Neuronal stem cell (in vitro differentiated cells): ENCODE results near the gene LAMC3.

Source experiments
- DNase-seq: peaks from one replicate; pipeline ENCODE4 v3.0.0-alpha.2; 2013; ENCODE audit warnings: low spot score
- H2AFZ ChIP-seq: one replicate; pipeline ENCODE4 v1.6.1; 2013; ENCODE audit warnings: mild to moderate bottlenecking, low read length, inconsistent platforms
- H2AK5ac ChIP-seq: 2 replicates; pipeline ENCODE4 v1.6.1; 2013; ENCODE audit warnings: low read depth, mild to moderate bottlenecking, inconsistent platforms, low read length, moderate library complexity, mixed read lengths
- H2BK120ac ChIP-seq: 2 replicates; pipeline ENCODE4 v1.6.1; 2013; ENCODE audit warnings: low read depth, mild to moderate bottlenecking, inconsistent platforms, low read length, moderate library complexity, mixed read lengths
- H2BK12ac ChIP-seq: one replicate; pipeline ENCODE4 v1.6.1; 2013; ENCODE audit warnings: low read length, inconsistent platforms
- H2BK15ac ChIP-seq: 2 replicates; pipeline ENCODE4 v1.6.1; 2013; ENCODE audit warnings: mild to moderate bottlenecking, low read length, inconsistent platforms, mixed read lengths
- H2BK5ac ChIP-seq: one replicate; pipeline ENCODE4 v1.6.1; 2013; ENCODE audit warnings: inconsistent platforms, mild to moderate bottlenecking, low read length, moderate library complexity
- H3K14ac ChIP-seq: one replicate; pipeline ENCODE4 v1.6.1; 2013; ENCODE audit warnings: low read length, inconsistent platforms
- H3K18ac ChIP-seq: 2 replicates; pipeline ENCODE4 v1.6.1; 2013; ENCODE audit warnings: low read length, inconsistent platforms
- H3K23ac ChIP-seq: 2 replicates; pipeline ENCODE4 v1.6.1; 2013; ENCODE audit warnings: low read depth, mild to moderate bottlenecking, mixed read lengths, low read length, inconsistent platforms; ENCODE audit not compliant: poor library complexity
- H3K27ac ChIP-seq: replicated peaks from 3 replicates; pipeline ENCODE4 v1.5.1; 2013; ENCODE audit warnings: low read length, inconsistent platforms
- H3K27me3 ChIP-seq, 3 experiments: 2 replicates each; pipeline ENCODE4 v1.6.1; 2013; ENCODE audit warnings: low read length in 3 of 3, mild to moderate bottlenecking in 2 of 3, inconsistent platforms in 1 of 3, low read depth in 1 of 3, mixed read lengths in 1 of 3, moderate library complexity in 1 of 3; ENCODE audit not compliant: control insufficient read depth in 3 of 3, insufficient read depth in 3 of 3
- H3K36me3 ChIP-seq, 2 donors: replicated peaks in 1 of 2; 2 replicates each; pipeline ENCODE4 v1.6.1; 2013; ENCODE audit warnings: low read length in 2 of 2; ENCODE audit not compliant: control insufficient read depth in 2 of 2, insufficient read depth in 2 of 2
- H3K4ac ChIP-seq: 2 replicates; pipeline ENCODE4 v1.6.1; 2013; ENCODE audit warnings: inconsistent platforms, mild to moderate bottlenecking, low read length, moderate library complexity
- H3K4me1 ChIP-seq, 2 donors: 1 replicate in 1 of 2; 2 replicates in 1 of 2; pipeline ENCODE4 v1.6.1; 2013; ENCODE audit warnings: low read length in 2 of 2, low read depth in 1 of 2; ENCODE audit not compliant: control insufficient read depth in 2 of 2, insufficient read depth in 1 of 2
- H3K4me2 ChIP-seq: one replicate; pipeline ENCODE4 v1.6.1; 2013; ENCODE audit warnings: mild to moderate bottlenecking, low read length, inconsistent platforms; ENCODE audit not compliant: insufficient read depth, poor library complexity, severe bottlenecking
- H3K4me3 ChIP-seq, 2 donors: 2 replicates each; pipeline ENCODE4 v1.5.1; 2013; ENCODE audit warnings: low read length in 2 of 2, mild to moderate bottlenecking in 2 of 2, inconsistent platforms in 1 of 2, moderate library complexity in 1 of 2
- H3K79me1 ChIP-seq: one replicate; pipeline ENCODE4 v1.6.1; 2013; ENCODE audit warnings: low read depth, mild to moderate bottlenecking, inconsistent platforms, low read length, moderate library complexity
- H3K9ac ChIP-seq: one replicate; pipeline ENCODE4 v1.6.1; 2013; ENCODE audit warnings: mild to moderate bottlenecking, low read depth, low read length, inconsistent platforms; ENCODE audit not compliant: poor library complexity
- H3K9me3 ChIP-seq, 2 donors: replicated peaks in 1 of 2; 2 replicates each; pipeline versions ENCODE3 to v1.6.1; 2013; ENCODE audit warnings: low read length in 2 of 2, mild to moderate bottlenecking in 2 of 2, inconsistent platforms in 1 of 2, low read depth in 1 of 2, mixed read lengths in 1 of 2, moderate library complexity in 1 of 2; ENCODE audit not compliant: control insufficient read depth in 2 of 2, insufficient read depth in 1 of 2
- H4K8ac ChIP-seq: one replicate; pipeline ENCODE4 v1.6.1; 2013; ENCODE audit warnings: low read depth, mild to moderate bottlenecking, inconsistent platforms, low read length, moderate library complexity
- H4K91ac ChIP-seq: one replicate; pipeline ENCODE4 v1.6.1; 2013; ENCODE audit warnings: low read length, low read depth, mild to moderate bottlenecking, inconsistent platforms; ENCODE audit not compliant: poor library complexity
- WGBS, 2 donors: extraction: QIAGEN DNeasy Blood & Tissue Kit; methylation state at CpG; one replicate each; pipeline ENCODE4 v1.1.7; 2013; ENCODE audit warnings: missing lambda C conversion rate in 2 of 2, mixed read lengths in 1 of 2; ENCODE audit not compliant: insufficient read length in 2 of 2, insufficient replicate concordance in 1 of 2; ENCODE audit errors: extremely low coverage in 2 of 2; 5-methylcytosine and 5-hydroxymethylcytosine counted together

LAMC3 gene

GRCh38 chr9:131087354-131087893 is 78.5 kb downstream of the LAMC3 start:
- H2AK5ac ChIP-seq = no peak overlapping the region
- no peak overlapping the region for H3K27ac ChIP-seq
- H2BK5ac ChIP-seq = no peak overlapping the region
- peak overlapping the region; percentile 51 for H2BK120ac ChIP-seq
- H2BK12ac ChIP-seq = peak overlapping the region; percentile 46
- peak overlapping the region; percentile 74 for H3K18ac ChIP-seq
- no peaks in the 10 kb centered on the region for H3K36me3 ChIP-seq
- no CpG with 5 or more reads among the region's 19 CpGs for WGBS, 2 donors
- H3K4ac ChIP-seq = no peak overlapping the region
- peak overlapping the region; percentile 82 for H2BK15ac ChIP-seq
- H3K79me1 ChIP-seq = no peaks in the 10 kb centered on the region
- no peak overlapping the region for H3K4me3 ChIP-seq
- peak overlapping the region; percentile 97 for H3K23ac ChIP-seq
- peak overlapping the region; percentile 63 for H3K9ac ChIP-seq
- H4K91ac ChIP-seq = peak overlapping the region; percentile 16
- H3K4me1 ChIP-seq = peaks cover 0 to 2% of the 10 kb centered on the region in 2 donors
- no peak overlapping the region for H2AFZ ChIP-seq
- no peak overlapping the region for H4K8ac ChIP-seq
- no peak overlapping the region for H3K4me2 ChIP-seq
- no peak for DNase-seq
- no peaks in the 10 kb centered on the region for H3K9me3 ChIP-seq
- peaks cover 0 to 44% (median 0%) of the 10 kb centered on the region in 3 experiments for H3K27me3 ChIP-seq
- no peak overlapping the region for H3K14ac ChIP-seq

GRCh38 chr9:131090025-131090787 is 81.2 kb downstream of the LAMC3 start:
- H2AK5ac ChIP-seq = no peak overlapping the region
- no peak overlapping the region for H3K27ac ChIP-seq
- H4K91ac ChIP-seq = no peak overlapping the region
- H2AFZ ChIP-seq = no peak overlapping the region
- H3K4ac ChIP-seq = no peak overlapping the region
- H2BK120ac ChIP-seq = no peak overlapping the region
- no peaks in the 10 kb centered on the region for H3K79me1 ChIP-seq
- no peak for DNase-seq
- WGBS, 2 donors = no CpG with 5 or more reads among the region's 13 CpGs
- no peak overlapping the region for H2BK12ac ChIP-seq
- H3K9me3 ChIP-seq = no peaks in the 10 kb centered on the region
- H3K14ac ChIP-seq = no peak overlapping the region
- no peak overlapping the region for H3K4me3 ChIP-seq
- H4K8ac ChIP-seq = no peak overlapping the region
- H3K18ac ChIP-seq = peak overlapping the region; percentile 18
- H3K9ac ChIP-seq = no peak overlapping the region
- peak overlapping the region; percentile 95 for H3K23ac ChIP-seq
- H3K36me3 ChIP-seq = no peaks in the 10 kb centered on the region
- peaks cover 0 to 64% (median 0%) of the 10 kb centered on the region in 3 experiments for H3K27me3 ChIP-seq
- H2BK5ac ChIP-seq = no peak overlapping the region
- no peak overlapping the region for H3K4me2 ChIP-seq
- H2BK15ac ChIP-seq = no peak overlapping the region
- H3K4me1 ChIP-seq = peaks cover 0 to 2% of the 10 kb centered on the region in 2 donors

- no peaks in the 10 kb centered on the region for H3K36me3 ChIP-seq
- H2AK5ac ChIP-seq = no peak overlapping the region
- H3K23ac ChIP-seq = peak overlapping the region; percentile 26
- no peaks in the 10 kb centered on the region for H3K79me1 ChIP-seq
- no peak overlapping the region for H2BK15ac ChIP-seq
- H4K8ac ChIP-seq = no peak overlapping the region
- no peak overlapping the region for H3K14ac ChIP-seq
- no peak overlapping the region for H3K4ac ChIP-seq
- H3K4me2 ChIP-seq = no peak overlapping the region
- no CpG with 5 or more reads among the region's 19 CpGs for WGBS, 2 donors
- no peak overlapping the region for H2BK120ac ChIP-seq
- no peak overlapping the region for H2BK12ac ChIP-seq
- peaks cover 0 to 63% (median 0%) of the 10 kb centered on the region in 3 experiments for H3K27me3 ChIP-seq
- peaks cover 0 to 4% of the 10 kb centered on the region in 2 donors for H3K4me1 ChIP-seq
- H3K27ac ChIP-seq = no peak overlapping the region
- DNase-seq = no peak
- H4K91ac ChIP-seq = no peak overlapping the region
- H3K4me3 ChIP-seq = no peak overlapping the region
- H3K18ac ChIP-seq = peak overlapping the region; percentile 23
- H3K9me3 ChIP-seq = no peaks in the 10 kb centered on the region
- H2AFZ ChIP-seq = no peak overlapping the region
- H3K9ac ChIP-seq = no peak overlapping the region
- H2BK5ac ChIP-seq = no peak overlapping the region
Measured at GRCh38 chr9:131091352-131091992, 82.5 kb downstream of the LAMC3 start.

GRCh38 chr9:131092030-131092429 is 83.1 kb downstream of the LAMC3 start:
- WGBS, 2 donors = no CpG with 5 or more reads among the region's 6 CpGs
- peak overlapping the region; percentile 92 for H3K23ac ChIP-seq

More at GRCh38 chr9:131092030-131092429, 83.1 kb downstream of the LAMC3 start:
- no peak for DNase-seq
- no peak overlapping the region for H3K4me3 ChIP-seq
- no peak overlapping the region for H2BK120ac ChIP-seq
- H3K79me1 ChIP-seq = no peaks in the 10 kb centered on the region
- no peak overlapping the region for H3K27ac ChIP-seq
- H4K91ac ChIP-seq = no peak overlapping the region
- no peak overlapping the region for H3K4ac ChIP-seq
- H2BK12ac ChIP-seq = no peak overlapping the region
- no peak overlapping the region for H2AFZ ChIP-seq
- no peak overlapping the region for H3K14ac ChIP-seq
- H3K27me3 ChIP-seq = peaks cover 0 to 63% (median 0%) of the 10 kb centered on the region in 3 experiments
- peaks cover under 1 to 4% of the 10 kb centered on the region in 2 donors for H3K4me1 ChIP-seq
- peak overlapping the region; percentile 57 for H2AK5ac ChIP-seq
- H2BK15ac ChIP-seq = no peak overlapping the region
- H3K9ac ChIP-seq = no peak overlapping the region
- no peak overlapping the region for H2BK5ac ChIP-seq
- no peak overlapping the region for H3K4me2 ChIP-seq
- H3K18ac ChIP-seq = peak overlapping the region; percentile 29
- H4K8ac ChIP-seq = no peak overlapping the region
- H3K36me3 ChIP-seq = no peaks in the 10 kb centered on the region
- no peaks in the 10 kb centered on the region for H3K9me3 ChIP-seq
